ENCODE measurements around the gene IL17B. TPM values are rescaled to one million over a fixed set of nuclear protein-coding genes. Genes with fewer than 3 reads are reported as not detected.

IL17B gene
- total and polyA plus RNA-seq, 2 of the 13 experiments (the other 11 are each of a cell fraction or from before 2014, with no cell fraction given), result 0.29 to 2.6 TPM

- peak; percentile 44; the same call in 1 of the 2 replicates for TF ChIP-seq PATZ1 (CRISPR knock-in tag; IDR thresholded peaks at IDR 0.05)
- peak; percentile 55; the same call in 1 of the 2 replicates for TF ChIP-seq ZNF607 (CRISPR knock-in tag; IDR thresholded peaks at IDR 0.05; ENCODE audit: borderline replicate concordance)
- TF ChIP-seq ZNF782 (CRISPR knock-in tag; IDR thresholded peaks at IDR 0.05; ENCODE audit: borderline replicate concordance), result no peak
- TF ChIP-seq ZBTB7A (CRISPR knock-in tag; IDR thresholded peaks at IDR 0.05), result no peak
- TF ChIP-seq SRSF4 (IDR thresholded peaks at IDR 0.05; ENCODE audit: low read depth, low read length, poor library complexity, severe bottlenecking), result no peak
- TF ChIP-seq IRF1 (CRISPR knock-in tag; IDR thresholded peaks at IDR 0.05; ENCODE audit: low read depth), result no peak
- TF ChIP-seq MTF2 (CRISPR knock-in tag; IDR thresholded peaks at IDR 0.05; ENCODE audit: borderline replicate concordance), result no peak
- peak; percentile 59 for TF ChIP-seq TFDP2 (CRISPR knock-in tag; IDR thresholded peaks at IDR 0.05)
- 0 out of 4 replicates have a peak, but pooled peaks of 1 of the 2 experiments have one; percentile 16 for TF ChIP-seq KLF16 (CRISPR knock-in tag; IDR thresholded peaks at IDR 0.05)
- TF ChIP-seq, protein P1, sequence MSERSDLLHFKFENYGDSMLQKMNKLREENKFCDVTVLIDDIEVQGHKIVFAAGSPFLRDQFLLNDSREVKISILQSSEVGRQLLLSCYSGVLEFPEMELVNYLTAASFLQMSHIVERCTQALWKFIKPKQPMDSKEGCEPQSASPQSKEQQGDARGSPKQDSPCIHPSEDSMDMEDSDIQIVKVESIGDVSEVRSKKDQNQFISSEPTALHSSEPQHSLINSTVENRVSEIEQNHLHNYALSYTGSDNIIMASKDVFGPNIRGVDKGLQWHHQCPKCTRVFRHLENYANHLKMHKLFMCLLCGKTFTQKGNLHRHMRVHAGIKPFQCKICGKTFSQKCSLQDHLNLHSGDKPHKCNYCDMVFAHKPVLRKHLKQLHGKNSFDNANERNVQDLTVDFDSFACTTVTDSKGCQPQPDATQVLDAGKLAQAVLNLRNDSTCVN (CRISPR knock-in tag; IDR thresholded peaks at IDR 0.05; ENCODE audit: borderline replicate concordance), result peak; percentile 28; the same call in 1 of the 2 replicates
- TF ChIP-seq NFYB (CRISPR knock-in tag; IDR thresholded peaks at IDR 0.05), result peak; percentile 56
- peak; percentile 26 to 69; a peak in 3 of 4 replicates for TF ChIP-seq POLR2A (IDR thresholded peaks at IDR 0.05; ENCODE audit: insufficient read depth in 1 of 2, low read depth in 2 of 2, low read length in 2 of 2)
- peak; percentile 45 for TF ChIP-seq RARA (CRISPR knock-in tag; IDR thresholded peaks at IDR 0.05)
- peak; percentile 78 for TF ChIP-seq ZFX (CRISPR knock-in tag; IDR thresholded peaks at IDR 0.05; ENCODE audit: low read depth)
- TF ChIP-seq HOXA3 (CRISPR knock-in tag; IDR thresholded peaks at IDR 0.05), result peak; percentile 53; the same call in 1 of the 2 replicates
- TF ChIP-seq ZSCAN25 (CRISPR knock-in tag; IDR thresholded peaks at IDR 0.05), result no peak; the same call in 1 of the 2 replicates
- 0 out of 2 replicates have a peak, but pooled peaks have one; percentile 17 for TF ChIP-seq ZNF205 (CRISPR knock-in tag; IDR thresholded peaks at IDR 0.05)
- TF ChIP-seq ZMYM3 (CRISPR knock-in tag; IDR thresholded peaks at IDR 0.05), result peak; percentile 59; the same call in 1 of the 2 replicates
- peak; percentile 58; the same call in 1 of the 2 replicates for TF ChIP-seq BORCS8-MEF2B (CRISPR knock-in tag; IDR thresholded peaks at IDR 0.05)
- TF ChIP-seq RFXAP (CRISPR knock-in tag; IDR thresholded peaks at IDR 0.05; ENCODE audit: borderline replicate concordance), result 0 out of 2 replicates have a peak, but pooled peaks have one; percentile 15
- peak; percentile 30; the same call in 1 of the 2 replicates for TF ChIP-seq HDAC1 (CRISPR knock-in tag; IDR thresholded peaks at IDR 0.05)
These were observed 1.5 kb upstream of the IL17B start (continued) for GRCh38 chr5:149380466-149381121.
